ENCODE data around the gene PRSS12.
"Not testable (repeated sequence)": the region's sequence is repeated elsewhere in the genome, so short reads cannot be mapped to it uniquely, and the experiment has no call there.

Gene PRSS12

DNA sequence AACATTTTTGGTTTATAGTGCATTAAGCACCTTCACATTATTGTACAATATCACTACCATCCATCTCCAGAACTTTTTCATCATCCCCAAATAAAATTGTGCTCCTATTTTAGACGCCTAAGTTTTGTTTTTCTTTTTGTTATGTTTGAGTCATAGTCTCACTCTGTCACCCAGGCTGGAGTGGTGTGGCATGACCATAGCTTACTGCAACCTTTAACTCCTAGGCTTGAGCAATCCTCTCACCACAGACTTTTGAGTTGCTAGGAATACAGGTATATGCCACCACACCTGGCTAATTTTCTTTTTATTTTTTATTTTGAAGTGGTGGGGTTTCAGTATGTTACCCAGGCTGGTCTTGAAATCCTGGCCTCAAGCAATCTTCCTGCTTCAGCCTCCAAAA lies 33.9 kb downstream of the PRSS12 start:
- DNase-seq: no peak

DNA sequence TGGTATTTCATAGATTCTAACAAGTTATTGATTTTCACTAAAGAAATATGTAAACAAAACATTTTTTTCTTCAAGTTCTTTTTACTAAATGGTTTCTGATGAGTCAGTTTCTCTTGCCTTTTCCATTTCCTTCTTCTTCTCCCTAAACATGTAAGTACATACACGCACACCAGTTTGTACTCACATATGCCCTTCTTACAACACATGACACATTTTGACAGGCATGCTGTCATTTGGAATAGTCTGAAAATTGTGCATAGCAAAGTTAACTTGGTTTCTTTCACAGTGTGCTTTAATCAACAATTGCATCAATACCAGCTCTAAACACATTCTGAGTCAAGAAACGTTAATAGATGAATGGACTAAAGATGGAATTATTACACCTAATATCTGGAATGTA lies 35.1 kb downstream of the PRSS12 start:
- no peak for DNase-seq

- DNase-seq: no peak
Observed at GRCh38 chr4:118314221-118314620, 38.6 kb downstream of the PRSS12 start.

DNA sequence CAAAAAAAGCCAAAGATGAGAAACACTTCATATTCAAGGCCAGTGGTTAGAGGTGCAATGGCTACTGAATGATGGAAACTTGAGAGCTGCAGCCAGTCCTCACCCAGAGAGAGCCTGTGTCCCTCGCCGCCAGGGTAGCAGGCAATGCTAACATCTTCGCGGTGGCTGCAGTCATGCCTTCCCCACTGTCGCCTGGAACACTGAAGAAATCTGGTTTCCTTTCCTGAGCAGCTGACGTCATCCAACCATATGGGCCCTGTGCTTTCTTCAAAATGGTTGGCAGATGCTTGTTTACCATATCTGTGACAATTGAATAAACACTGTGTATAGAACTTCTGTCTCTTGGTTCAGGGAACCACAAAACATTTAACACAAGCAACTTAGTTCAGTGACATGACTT lies 39.7 kb downstream of the PRSS12 start:
- no peak for DNase-seq

- DNase-seq: no peak
Observed at GRCh38 chr4:118308306-118309030, 44.3 kb downstream of the PRSS12 start.

GRCh38 chr4:118307643-118308042 lies 45.2 kb downstream of the PRSS12 start:
- no peak for DNase-seq

DNA sequence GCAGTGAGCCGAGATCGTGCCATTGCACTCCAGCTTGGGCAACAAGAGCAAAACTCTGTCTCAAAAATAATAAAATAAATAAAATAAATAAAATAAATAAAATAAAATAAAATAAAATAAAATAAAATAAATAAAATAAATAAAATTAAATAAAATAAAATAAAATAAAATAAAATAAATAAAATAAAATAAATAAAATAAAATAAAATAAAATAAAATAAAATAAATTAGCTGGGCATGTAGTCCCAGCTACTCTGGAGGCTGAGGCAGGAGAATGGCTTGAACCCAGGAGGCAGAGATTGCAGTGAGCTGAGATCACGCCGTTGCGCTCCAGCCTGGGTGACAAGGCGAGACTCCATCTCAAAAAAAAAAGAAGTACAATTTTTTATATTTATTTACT lies 53.2 kb downstream of the PRSS12 start:
- DNase-seq: not testable (repeated sequence)

- no peak for DNase-seq
Observed at GRCh38 chr4:118296729-118297128, 56.1 kb downstream of the PRSS12 start.

DNA sequence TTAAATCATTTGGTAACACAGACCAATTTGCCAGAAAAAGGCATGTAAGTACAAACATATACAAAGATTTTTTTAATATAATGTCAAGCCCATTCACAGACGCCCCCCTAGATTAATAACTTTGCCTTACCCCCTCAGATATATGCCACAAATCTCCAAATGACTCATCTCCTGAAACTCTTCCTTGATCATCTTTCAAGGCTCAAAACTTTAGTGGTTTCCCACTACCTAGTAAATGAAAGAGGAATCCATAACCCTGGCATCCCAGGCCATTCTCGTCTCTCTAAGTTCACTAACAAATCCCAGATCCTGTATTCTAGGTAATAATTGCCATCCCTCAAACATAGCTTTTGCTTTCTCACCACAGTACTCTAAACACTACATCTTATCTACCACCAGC lies 61.9 kb downstream of the PRSS12 start:
- DNase-seq: no peak

DNA sequence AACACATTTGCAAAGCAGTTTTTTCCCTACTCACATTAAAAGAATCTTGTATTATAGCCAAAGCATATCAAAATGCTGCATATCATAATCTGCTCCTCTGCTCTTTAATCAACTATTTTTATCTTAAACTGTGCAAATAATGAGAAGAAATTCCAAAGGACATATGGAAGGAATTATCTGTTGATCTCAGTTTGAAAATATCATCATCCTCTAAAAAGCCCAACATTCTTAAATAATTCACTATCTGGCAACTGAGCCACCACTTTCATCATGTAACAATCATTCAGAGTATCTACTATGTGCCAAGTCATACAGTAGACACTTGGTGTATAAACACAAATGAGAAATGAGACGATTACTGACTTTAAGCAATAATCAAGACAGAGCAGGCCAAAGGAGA lies 63.0 kb downstream of the PRSS12 start:
- no peak for DNase-seq

DNA sequence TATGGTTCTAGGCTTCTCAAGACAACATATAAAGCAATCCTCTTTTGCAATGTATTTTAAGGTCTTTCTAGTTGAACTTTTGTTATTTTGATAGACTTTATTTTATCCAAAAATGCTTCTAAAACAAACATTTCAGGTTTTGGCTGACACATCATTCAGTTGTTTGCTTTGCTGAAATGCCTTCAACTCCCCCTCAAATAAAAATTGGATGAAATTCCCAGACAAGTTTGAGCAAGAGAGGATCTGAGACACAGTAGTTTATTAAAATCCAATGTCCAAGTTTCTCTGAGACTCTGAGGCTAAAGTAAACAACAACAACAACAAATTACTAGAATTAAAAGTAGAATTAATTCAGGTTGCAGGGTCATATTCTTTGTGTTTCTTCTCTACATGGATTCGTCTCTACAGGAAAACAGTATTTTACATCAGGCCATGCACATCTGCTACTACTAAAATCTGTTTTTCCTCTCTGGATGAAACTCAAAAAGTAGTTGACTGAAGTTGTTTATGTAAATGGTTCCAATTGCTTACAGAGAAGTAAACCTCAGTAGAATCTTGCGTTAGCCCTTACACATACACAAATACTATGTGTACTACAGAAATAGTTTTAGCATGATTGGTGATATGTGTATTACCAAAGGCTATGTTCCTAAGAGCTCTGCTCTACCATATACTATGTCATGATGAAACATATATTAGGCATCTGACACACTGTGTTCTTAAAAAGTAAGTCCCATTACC lies 64.9 kb downstream of the PRSS12 start:
- DNase-seq: no peak

DNA sequence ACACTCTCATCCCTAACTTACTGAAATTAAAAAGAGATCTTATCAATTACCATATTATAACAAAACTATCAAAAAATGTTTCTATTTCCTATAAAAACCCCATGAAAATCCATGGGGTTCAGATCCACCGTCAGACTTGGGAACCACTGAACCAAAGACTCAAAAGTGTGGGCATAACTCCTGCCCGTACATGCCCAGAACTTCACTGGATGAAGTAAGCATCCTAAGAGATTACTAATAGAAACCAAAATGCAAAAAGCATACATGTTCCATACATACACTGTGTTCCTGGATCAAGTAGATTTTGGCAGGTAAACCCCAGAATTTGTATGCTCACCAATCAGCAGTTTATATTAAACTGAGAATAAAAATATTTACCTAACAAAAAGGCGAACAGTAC lies 66.1 kb downstream of the PRSS12 start:
- DNase-seq: no peak

DNA sequence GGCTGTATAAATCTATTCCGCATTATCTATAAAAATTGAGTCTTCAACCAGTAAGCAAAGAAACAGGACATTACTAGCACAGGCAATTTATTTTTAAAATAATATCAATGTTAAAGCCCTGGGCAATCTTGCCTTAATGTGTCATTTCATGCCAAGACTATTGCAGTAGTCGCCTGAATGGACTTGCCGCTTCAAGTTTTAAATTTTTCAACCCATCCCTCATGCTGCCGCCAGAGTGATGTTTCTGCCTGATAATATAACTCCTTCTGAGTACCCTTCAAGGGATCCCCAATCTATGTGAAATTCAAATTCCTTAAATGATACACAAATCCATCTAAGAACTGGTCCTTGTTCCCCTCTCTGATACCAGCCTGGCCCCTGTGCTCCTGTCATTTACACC lies 66.9 kb downstream of the PRSS12 start:
- no peak for DNase-seq

- DNase-seq: no peak
Observed at GRCh38 chr4:118284169-118284568, 68.6 kb downstream of the PRSS12 start.

GRCh38 chr4:118282692-118283091 lies 70.1 kb downstream of the PRSS12 start:
- DNase-seq: no peak

GRCh38 chr4:118281611-118282442 lies 71.0 kb downstream of the PRSS12 start:
- DNase-seq: no peak

GRCh38 chr4:118280501-118281218 lies 72.1 kb downstream of the PRSS12 start:
- DNase-seq: no peak

DNA sequence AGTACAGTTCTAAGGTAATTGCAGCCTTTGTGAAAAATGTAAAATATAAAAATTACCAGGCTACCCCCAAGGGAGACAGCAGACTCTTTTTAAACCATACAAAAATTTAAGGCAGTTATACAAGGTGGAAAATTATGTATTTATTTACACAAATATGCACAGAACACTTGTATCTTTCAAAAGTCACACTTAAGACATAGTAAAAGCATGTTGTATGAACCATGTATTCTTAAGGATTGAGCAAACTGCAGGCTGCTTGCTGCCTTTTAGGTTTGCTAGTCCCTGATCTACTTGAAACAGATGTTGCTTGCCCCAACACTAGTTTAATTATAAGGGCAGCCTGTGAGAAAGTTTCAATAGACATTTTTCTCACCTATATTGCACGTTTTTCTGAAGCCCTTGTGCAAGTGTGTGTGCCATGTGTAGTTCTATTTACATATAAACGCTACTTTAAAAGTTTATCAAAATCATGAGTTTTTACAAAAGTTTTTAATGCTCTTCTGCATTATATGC lies 72.8 kb downstream of the PRSS12 start:
- DNase-seq: no peak

- DNase-seq: no peak
Observed at GRCh38 chr4:118279328-118279727, 73.5 kb downstream of the PRSS12 start.

- DNase-seq: peak; percentile 95
Observed at GRCh38 chr4:118278473-118279274, 74.1 kb downstream of the PRSS12 start.

DNA sequence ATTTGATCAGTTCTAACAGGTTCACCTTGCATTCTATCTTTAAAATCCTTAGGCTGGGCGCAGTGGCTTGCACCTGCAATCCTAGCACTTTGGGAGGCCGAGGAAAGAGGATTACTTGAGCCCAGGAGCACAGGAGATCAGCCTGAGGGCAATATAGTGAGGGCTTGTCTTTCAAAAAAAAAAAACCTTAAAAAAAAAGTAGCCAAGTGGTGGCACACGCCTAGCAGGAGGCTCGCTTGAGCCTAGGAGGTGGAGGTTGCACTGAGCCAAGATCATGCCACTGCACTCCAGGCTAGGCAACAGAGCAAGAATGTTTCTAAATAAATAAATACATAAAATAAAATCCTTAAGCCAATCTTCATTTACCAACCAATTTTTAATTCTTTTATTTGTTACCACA lies 75.6 kb downstream of the PRSS12 start:
- no peak for DNase-seq

GRCh38 chr4:118276580-118276979 lies 76.2 kb downstream of the PRSS12 start:
- no peak for DNase-seq

Measured in NCI-H1048 (cell line).